ENCODE measurements around the gene C2CD3. TPM values are rescaled to one million over a fixed set of nuclear protein-coding genes. Genes with fewer than 3 reads are reported as not detected.
"Not testable (repeated sequence)": the region's sequence is repeated elsewhere in the genome, so short reads cannot be mapped to it uniquely, and the experiment has no call there.

Gene C2CD3
- total RNA-seq, 1 donor from 2014 or later = 13.2 TPM

- intact Hi-C loops (cut with DNase I) = no loop called here
- no peak for DNase-seq (ENCODE audit: low spot score)
Observed at GRCh38 chr11:74123008-74123448, 47.8 kb downstream of the C2CD3 start.

GRCh38 chr11:74121804-74122203, 49.0 kb downstream of the C2CD3 start:
- intact Hi-C loops (cut with DNase I) = no loop called here
- DNase-seq (ENCODE audit: low spot score) = no peak

- intact Hi-C loops (cut with DNase I); DNase-seq (ENCODE audit: low spot score): not testable (repeated sequence)
Observed at GRCh38 chr11:74120260-74121035, 50.4 kb downstream of the C2CD3 start.

- intact Hi-C loops (cut with DNase I) = no loop called here
Observed at GRCh38 chr11:74116719-74117118, 54.1 kb downstream of the C2CD3 start.

GRCh38 chr11:74112877-74113276, 57.9 kb downstream of the C2CD3 start:
- DNase-seq (ENCODE audit: low spot score) = no peak
- intact Hi-C loops (cut with DNase I) = no loop called here

More at GRCh38 chr11:74116719-74117118, 54.1 kb downstream of the C2CD3 start:
- DNase-seq (ENCODE audit: low spot score) = no peak

GRCh38 chr11:74106124-74106523, 64.7 kb downstream of the C2CD3 start:
- no peak for DNase-seq (ENCODE audit: low spot score)
- intact Hi-C loops (cut with DNase I) = no loop called here

- no peak for DNase-seq (ENCODE audit: low spot score)
- intact Hi-C loops (cut with DNase I) = no loop called here
Observed at GRCh38 chr11:74102321-74102720, 68.5 kb downstream of the C2CD3 start.

GRCh38 chr11:74100735-74101134, 70.1 kb downstream of the C2CD3 start:
- intact Hi-C loops (cut with DNase I) = no loop called here
- DNase-seq (ENCODE audit: low spot score) = no peak

GRCh38 chr11:74100231-74100630, 70.6 kb downstream of the C2CD3 start:
- intact Hi-C loops (cut with DNase I) = no loop called here
- DNase-seq (ENCODE audit: low spot score) = no peak

- no peak for DNase-seq (ENCODE audit: low spot score)
- intact Hi-C loops (cut with DNase I) = loop anchor here (10.0 kb wide), 1 partner anchor 133 kb away; no protein-coding TSS in a partner anchor
Observed at GRCh38 chr11:74097686-74098237, 73.0 kb downstream of the C2CD3 start.

GRCh38 chr11:74094393-74094792, 76.4 kb downstream of the C2CD3 start:
- intact Hi-C loops (cut with DNase I) = loop anchor here (10.0 kb wide), 1 partner anchor 130 kb away; no protein-coding TSS in a partner anchor

GRCh38 chr11:74092425-74092824, 78.4 kb downstream of the C2CD3 start:
- intact Hi-C loops (cut with DNase I) = loop anchor here (10.0 kb wide), 1 partner anchor 128 kb away; no protein-coding TSS in a partner anchor
- no peak for DNase-seq (ENCODE audit: low spot score)

More at GRCh38 chr11:74094393-74094792, 76.4 kb downstream of the C2CD3 start:
- DNase-seq (ENCODE audit: low spot score) = no peak

GRCh38 chr11:74091549-74091948, 79.3 kb downstream of the C2CD3 start:
- no peak for DNase-seq (ENCODE audit: low spot score)
- intact Hi-C loops (cut with DNase I) = loop anchor here (10.0 kb wide), 1 partner anchor 127 kb away; no protein-coding TSS in a partner anchor

GRCh38 chr11:74090701-74091100, 80.1 kb downstream of the C2CD3 start:
- intact Hi-C loops (cut with DNase I) = loop anchor here (10.0 kb wide), 1 partner anchor 126 kb away; no protein-coding TSS in a partner anchor
- no peak for DNase-seq (ENCODE audit: low spot score)

- no peak for DNase-seq (ENCODE audit: low spot score)
- intact Hi-C loops (cut with DNase I) = no loop called here
Observed at GRCh38 chr11:74086242-74086884, 84.4 kb downstream of the C2CD3 start.

- intact Hi-C loops (cut with DNase I) = no loop called here
- DNase-seq (ENCODE audit: low spot score) = peak; percentile 75
Observed at GRCh38 chr11:74085542-74085892, 85.3 kb downstream of the C2CD3 start.

GRCh38 chr11:74084796-74085541, 85.8 kb downstream of the C2CD3 start:
- DNase-seq (ENCODE audit: low spot score) = no peak
- intact Hi-C loops (cut with DNase I) = no loop called here

GRCh38 chr11:74083927-74084326, 86.9 kb downstream of the C2CD3 start:
- intact Hi-C loops (cut with DNase I); DNase-seq (ENCODE audit: low spot score): not testable (repeated sequence)

GRCh38 chr11:74081428-74081827, 89.4 kb downstream of the C2CD3 start:
- intact Hi-C loops (cut with DNase I) = no loop called here
- DNase-seq (ENCODE audit: low spot score) = no peak

GRCh38 chr11:74077193-74077592, 93.6 kb downstream of the C2CD3 start:
- DNase-seq (ENCODE audit: low spot score) = no peak
- intact Hi-C loops (cut with DNase I) = no loop called here
